Adrenal gland (tissue), 5 donors: ENCODE results near the gene AKIP1.

Source experiments
- CTCF ChIP-seq, 6 experiments: fragments of 450-650 bp in 4 of 6; fragments of 200-600 bp in 2 of 6; sonication (generic) in 1 of 6; IDR thresholded peaks; 1 replicate in 5 of 6; 2 replicates in 1 of 6; pipeline versions ENCODE4 v1.5.1 to v1.8.0; 2016 to 2021; ENCODE audit warnings: antibody characterized with exemption in 6 of 6, mild to moderate bottlenecking in 2 of 6, moderate library complexity in 1 of 6
- POLR2A ChIP-seq, 2 donors: fragments of 450-650 bp; IDR thresholded peaks; one replicate each; pipeline ENCODE4 v1.6.1; 2017; ENCODE audit warnings: antibody characterized with exemption in 2 of 2, mild to moderate bottlenecking in 2 of 2, moderate library complexity in 1 of 2
- donor health status: DM: no; HTN: no; CAD: no.

GRCh38 chr11:8967184-8967583 is 56.2 kb downstream of the AKIP1 start:
- TF ChIP-seq CTCF (IDR thresholded peaks at IDR 0.05), result no peak
- no peak for TF ChIP-seq POLR2A (IDR thresholded peaks at IDR 0.05)
